Thyroid gland (tissue), 4 donors: ENCODE results near the gene FAM110A.
"Not testable (repeated sequence)": the region's sequence is repeated elsewhere in the genome, so short reads cannot be mapped to it uniquely, and the experiment has no call there.

Experiments used
- POLR2A ChIP-seq, 2 donors: fragments of 450-650 bp; IDR thresholded peaks; one replicate each; pipeline ENCODE4 v1.6.1; 2017; ENCODE audit warnings: antibody characterized with exemption in 2 of 2, mild to moderate bottlenecking in 2 of 2, moderate library complexity in 1 of 2
- TF ChIP-seq, protein P1 (sequence below), 6 experiments: fragments of 200-600 bp in 3 of 6; fragments of 450-650 bp in 3 of 6; sonication (generic) in 3 of 6; IDR thresholded peaks; one replicate each; pipeline ENCODE4 v1.5.1; 2016 to 2019; ENCODE audit warnings: antibody characterized with exemption in 6 of 6, mild to moderate bottlenecking in 2 of 6, inconsistent platforms in 1 of 6, moderate library complexity in 1 of 6

DNA sequence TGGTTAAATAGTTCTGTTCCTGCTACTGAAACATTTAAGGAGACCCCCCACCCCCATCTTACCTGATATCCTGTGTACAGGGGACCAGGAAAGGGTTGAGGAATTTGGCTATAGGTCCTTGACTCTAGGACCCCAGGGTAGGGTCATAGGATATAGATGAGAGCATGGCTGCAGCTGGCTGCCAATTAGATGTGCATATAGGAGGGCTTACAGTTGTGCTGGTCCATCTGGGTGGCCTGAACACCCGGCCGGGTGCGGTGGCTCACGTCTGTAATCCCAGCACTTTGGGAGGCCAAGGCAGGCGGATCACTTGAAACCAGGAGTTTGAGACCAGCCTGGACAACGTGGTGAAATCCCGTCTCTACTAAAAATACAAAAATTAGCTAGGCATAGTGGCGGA, 15.2 kb downstream of the FAM110A start:
- TF ChIP-seq, protein P1, sequence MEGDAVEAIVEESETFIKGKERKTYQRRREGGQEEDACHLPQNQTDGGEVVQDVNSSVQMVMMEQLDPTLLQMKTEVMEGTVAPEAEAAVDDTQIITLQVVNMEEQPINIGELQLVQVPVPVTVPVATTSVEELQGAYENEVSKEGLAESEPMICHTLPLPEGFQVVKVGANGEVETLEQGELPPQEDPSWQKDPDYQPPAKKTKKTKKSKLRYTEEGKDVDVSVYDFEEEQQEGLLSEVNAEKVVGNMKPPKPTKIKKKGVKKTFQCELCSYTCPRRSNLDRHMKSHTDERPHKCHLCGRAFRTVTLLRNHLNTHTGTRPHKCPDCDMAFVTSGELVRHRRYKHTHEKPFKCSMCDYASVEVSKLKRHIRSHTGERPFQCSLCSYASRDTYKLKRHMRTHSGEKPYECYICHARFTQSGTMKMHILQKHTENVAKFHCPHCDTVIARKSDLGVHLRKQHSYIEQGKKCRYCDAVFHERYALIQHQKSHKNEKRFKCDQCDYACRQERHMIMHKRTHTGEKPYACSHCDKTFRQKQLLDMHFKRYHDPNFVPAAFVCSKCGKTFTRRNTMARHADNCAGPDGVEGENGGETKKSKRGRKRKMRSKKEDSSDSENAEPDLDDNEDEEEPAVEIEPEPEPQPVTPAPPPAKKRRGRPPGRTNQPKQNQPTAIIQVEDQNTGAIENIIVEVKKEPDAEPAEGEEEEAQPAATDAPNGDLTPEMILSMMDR (IDR thresholded peaks at IDR 0.05): not testable (repeated sequence)
- TF ChIP-seq POLR2A (IDR thresholded peaks at IDR 0.05): not testable (repeated sequence)
